Ascending aorta (tissue), 2 donors: Measurements from ENCODE around the gene OR3A3. TPM values are rescaled to one million over a fixed set of nuclear protein-coding genes. Genes with fewer than 3 reads are reported as not detected.
"Not testable (repeated sequence)": the region's sequence is repeated elsewhere in the genome, so short reads cannot be mapped to it uniquely, and the experiment has no call there.

Experiments used
- DNase-seq, 2 donors: peaks; one replicate each; pipeline ENCODE4 v3.0.0-alpha.2; 2019; ENCODE audit warnings: low spot score in 2 of 2
- H3K27ac ChIP-seq, 2 donors: fragments of 200-600 bp; sonication (generic); one replicate each; pipeline ENCODE4 v1.5.1; 2016 to 2017; ENCODE audit warnings: mild to moderate bottlenecking in 1 of 2
- H3K27me3 ChIP-seq: fragments of 200-600 bp; sonication (generic); one replicate; pipeline ENCODE4 v1.5.1; 2017
- H3K36me3 ChIP-seq, 2 donors: fragments of 200-600 bp; sonication (generic); one replicate each; pipeline ENCODE4 v1.5.1; 2016
- H3K4me1 ChIP-seq, 2 donors: fragments of 200-600 bp; sonication (generic); one replicate each; pipeline ENCODE4 v1.5.1; 2016 to 2017; ENCODE audit warnings: mild to moderate bottlenecking in 1 of 2
- H3K4me3 ChIP-seq, 2 donors: fragments of 200-600 bp; sonication (generic); one replicate each; pipeline ENCODE4 v1.5.1; 2016 to 2017; ENCODE audit warnings: mild to moderate bottlenecking in 1 of 2
- H3K9me3 ChIP-seq, 2 donors: fragments of 200-600 bp; sonication (generic); one replicate each; pipeline ENCODE4 v1.5.1; 2016
- CTCF ChIP-seq, 3 experiments: fragments of 200-600 bp in 2 of 3; fragments of 450-650 bp in 1 of 3; sonication (generic) in 2 of 3; IDR thresholded peaks; one replicate each; pipeline ENCODE4 v1.5.1; 2016 to 2019; ENCODE audit warnings: antibody characterized with exemption in 3 of 3, mild to moderate bottlenecking in 1 of 3, moderate library complexity in 1 of 3
- intact Hi-C: fragments of 100-400 bp; cut with DNase I; formaldehyde crosslinking; loops from one replicate; pipeline ENCODE4 v1.15.1; 2023
- total RNA-seq: library from RNA; depleted of rRNA; stranded (reverse); fragments of >200 nt; gene quantifications from one replicate; pipeline ENCODE4 v1.1.0, GENCODE V29; 2016

OR3A3 gene
- total RNA-seq, 1 donor from 2014 or later, result not detected

GRCh38 chr17:3433741-3434140, 22.6 kb downstream of the OR3A3 start, which contains the start of gene OR1E2:
Gene OR1E2, minus strand, starts transcription at chr17:3433841. Its CDS starts 0 bp downstream, at chr17:3433841.
- H3K4me3 ChIP-seq, result no peak within 1 kb of the TSS
- H3K27ac ChIP-seq, result no peak within 1 kb of the TSS
- TF ChIP-seq CTCF (IDR thresholded peaks at IDR 0.05), result no peak
- H3K4me1 ChIP-seq, result no peaks in the 10 kb centered on the region
- no peaks in the 10 kb centered on the region for H3K9me3 ChIP-seq
- no peak for DNase-seq
- no peaks in the 10 kb centered on the region for H3K36me3 ChIP-seq
- H3K27me3 ChIP-seq, result no peaks in the 10 kb centered on the region
- intact Hi-C loops, result no loop called here

DNA sequence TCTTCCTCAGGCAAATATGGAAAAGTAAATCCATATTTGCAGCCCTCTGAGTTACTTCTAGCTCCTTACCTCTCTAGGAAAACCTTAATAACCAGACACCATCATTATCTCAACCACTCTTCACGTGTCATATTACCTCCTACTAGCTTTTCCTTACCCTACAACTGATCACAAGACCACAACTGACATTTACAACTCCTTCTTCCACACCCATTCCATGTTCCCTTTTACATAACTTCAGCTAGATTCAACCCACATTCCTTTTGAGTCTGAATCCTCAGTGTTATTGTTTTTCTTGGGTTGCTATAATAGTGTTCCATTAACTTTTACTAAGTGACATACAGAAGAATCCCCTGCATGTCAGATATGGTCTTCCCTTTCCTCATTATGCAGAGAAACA, 27.2 kb downstream of the OR3A3 start:
- Histone ChIP-seq H3K36me3 (no peaks in the 10 kb centered on the region), H3K4me1 (no peaks in the 10 kb centered on the region), H3K9me3 (no peaks in the 10 kb centered on the region), H3K27ac (no peak overlapping the region), H3K27me3 (no peaks in the 10 kb centered on the region), H3K4me3 (no peak overlapping the region)
- TF ChIP-seq CTCF (IDR thresholded peaks at IDR 0.05), result no peak
- no peak for DNase-seq
- intact Hi-C loops, result no loop called here

DNA sequence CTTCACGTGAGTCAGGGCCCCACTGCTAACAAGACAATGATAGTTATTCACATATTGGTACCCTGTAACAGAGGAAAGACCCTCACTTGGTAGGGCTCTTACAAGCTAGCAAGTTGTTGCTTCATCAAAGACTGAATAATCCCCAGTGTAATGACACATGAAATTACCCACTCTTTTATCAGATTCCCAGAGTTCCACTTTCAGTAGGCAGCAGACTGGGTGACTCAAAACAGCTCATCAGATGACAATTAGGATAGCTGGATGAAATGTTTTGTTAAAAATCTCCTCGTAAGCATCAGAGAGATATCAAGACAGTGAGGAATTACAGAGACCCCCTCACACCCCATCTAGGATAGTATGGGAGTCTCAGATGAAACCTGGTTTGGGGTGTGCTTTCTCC, 29.3 kb downstream of the OR3A3 start:
- no peaks in the 10 kb centered on the region for H3K36me3 ChIP-seq
- no peak for TF ChIP-seq CTCF (IDR thresholded peaks at IDR 0.05)
- H3K27me3 ChIP-seq, result no peaks in the 10 kb centered on the region
- H3K4me3 ChIP-seq, result no peak overlapping the region
- no peak overlapping the region for H3K27ac ChIP-seq
- no peaks in the 10 kb centered on the region for H3K4me1 ChIP-seq
- intact Hi-C loops, result no loop called here
- no peak for DNase-seq
- H3K9me3 ChIP-seq, result no peaks in the 10 kb centered on the region

- intact Hi-C loops, result no loop called here
- no peak for TF ChIP-seq CTCF (IDR thresholded peaks at IDR 0.05)
- Histone ChIP-seq H3K27me3 (no peaks in the 10 kb centered on the region), H3K4me3 (no peak overlapping the region), H3K27ac (no peak overlapping the region), H3K9me3 (no peaks in the 10 kb centered on the region), H3K36me3 (no peaks in the 10 kb centered on the region), H3K4me1 (no peaks in the 10 kb centered on the region)
- DNase-seq, result no peak
Observed at GRCh38 chr17:3447625-3448024, 36.5 kb downstream of the OR3A3 start.

- no peak for TF ChIP-seq CTCF (IDR thresholded peaks at IDR 0.05)
- Histone ChIP-seq H3K27me3 (no peaks in the 10 kb centered on the region), H3K4me3 (no peak overlapping the region), H3K4me1 (no peaks in the 10 kb centered on the region), H3K9me3 (no peaks in the 10 kb centered on the region), H3K27ac (no peak overlapping the region), H3K36me3 (no peaks in the 10 kb centered on the region)
- DNase-seq, result no peak
- intact Hi-C loops, result no loop called here
Observed at GRCh38 chr17:3448059-3448665, 37.0 kb downstream of the OR3A3 start.

DNA sequence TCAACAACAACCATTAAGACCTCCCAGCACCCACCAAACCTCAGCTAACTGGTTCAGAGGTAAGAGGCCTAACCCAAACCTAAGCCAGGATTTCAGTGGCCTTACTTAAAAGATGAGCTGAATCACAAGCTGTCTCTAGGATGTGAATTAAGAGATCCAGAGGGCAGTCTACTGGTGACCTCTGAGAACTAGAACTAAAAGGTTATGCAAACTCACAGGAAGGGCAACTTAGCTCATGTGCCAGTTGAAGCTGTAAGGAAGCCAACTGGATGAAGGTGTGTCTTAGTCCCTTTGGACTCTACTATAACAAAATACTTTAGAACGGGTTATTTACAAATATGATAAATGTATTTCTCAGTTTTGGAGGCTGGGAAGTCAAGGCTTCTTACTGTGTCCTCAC, 55.2 kb downstream of the OR3A3 start:
- H3K9me3 ChIP-seq, H3K4me1 ChIP-seq, H3K4me3 ChIP-seq, H3K36me3 ChIP-seq, intact Hi-C loops, H3K27me3 ChIP-seq, DNase-seq, H3K27ac ChIP-seq: not testable (repeated sequence)
